PFSK-1 (cell line): ENCODE data around the gene CHTOP.

ENCODE experiments used
- FOXP2 ChIP-seq: optimal IDR thresholded peaks from 2 replicates; pipeline ENCODE3; 2011; ENCODE audit warnings: borderline replicate concordance, control low read depth, inconsistent platforms; ENCODE audit not compliant: insufficient read depth; ENCODE audit errors: extremely low read length, extremely low read depth
- POLR2AphosphoS5 ChIP-seq: IDR thresholded peaks from 2 replicates; pipeline ENCODE4 v1.6.1; 2012; ENCODE audit warnings: low read depth, mild to moderate bottlenecking, control low read depth, low read length, moderate library complexity
- SIN3A ChIP-seq: IDR thresholded peaks from 2 replicates; pipeline ENCODE4 v1.6.1; 2012; ENCODE audit warnings: mild to moderate bottlenecking, low read length, moderate library complexity, borderline replicate concordance; ENCODE audit not compliant: insufficient read depth
- TAF1 ChIP-seq: IDR thresholded peaks from 2 replicates; pipeline ENCODE4 v1.6.1; 2012; ENCODE audit warnings: low read length, control low read depth, borderline replicate concordance; ENCODE audit not compliant: insufficient read depth
- TF ChIP-seq, protein P1 (sequence below), 2 experiments: IDR thresholded peaks; 2 replicates each; pipeline versions ENCODE4 v1.6.1 to v1.8.0; 2011 to 2012; ENCODE audit warnings: low read depth in 2 of 2, low read length in 2 of 2, control low read depth in 1 of 2, inconsistent platforms in 1 of 2, mild to moderate bottlenecking in 1 of 2, moderate library complexity in 1 of 2; ENCODE audit not compliant: insufficient read depth in 1 of 2

The CHTOP gene

GRCh38 chr1:153683854-153684253 lies 50.0 kb downstream of the CHTOP start:
- TF ChIP-seq TAF1 (no peak), SIN3A (no peak), FOXP2 (no peak), POLR2AphosphoS5 (no peak)
- TF ChIP-seq, protein P1, sequence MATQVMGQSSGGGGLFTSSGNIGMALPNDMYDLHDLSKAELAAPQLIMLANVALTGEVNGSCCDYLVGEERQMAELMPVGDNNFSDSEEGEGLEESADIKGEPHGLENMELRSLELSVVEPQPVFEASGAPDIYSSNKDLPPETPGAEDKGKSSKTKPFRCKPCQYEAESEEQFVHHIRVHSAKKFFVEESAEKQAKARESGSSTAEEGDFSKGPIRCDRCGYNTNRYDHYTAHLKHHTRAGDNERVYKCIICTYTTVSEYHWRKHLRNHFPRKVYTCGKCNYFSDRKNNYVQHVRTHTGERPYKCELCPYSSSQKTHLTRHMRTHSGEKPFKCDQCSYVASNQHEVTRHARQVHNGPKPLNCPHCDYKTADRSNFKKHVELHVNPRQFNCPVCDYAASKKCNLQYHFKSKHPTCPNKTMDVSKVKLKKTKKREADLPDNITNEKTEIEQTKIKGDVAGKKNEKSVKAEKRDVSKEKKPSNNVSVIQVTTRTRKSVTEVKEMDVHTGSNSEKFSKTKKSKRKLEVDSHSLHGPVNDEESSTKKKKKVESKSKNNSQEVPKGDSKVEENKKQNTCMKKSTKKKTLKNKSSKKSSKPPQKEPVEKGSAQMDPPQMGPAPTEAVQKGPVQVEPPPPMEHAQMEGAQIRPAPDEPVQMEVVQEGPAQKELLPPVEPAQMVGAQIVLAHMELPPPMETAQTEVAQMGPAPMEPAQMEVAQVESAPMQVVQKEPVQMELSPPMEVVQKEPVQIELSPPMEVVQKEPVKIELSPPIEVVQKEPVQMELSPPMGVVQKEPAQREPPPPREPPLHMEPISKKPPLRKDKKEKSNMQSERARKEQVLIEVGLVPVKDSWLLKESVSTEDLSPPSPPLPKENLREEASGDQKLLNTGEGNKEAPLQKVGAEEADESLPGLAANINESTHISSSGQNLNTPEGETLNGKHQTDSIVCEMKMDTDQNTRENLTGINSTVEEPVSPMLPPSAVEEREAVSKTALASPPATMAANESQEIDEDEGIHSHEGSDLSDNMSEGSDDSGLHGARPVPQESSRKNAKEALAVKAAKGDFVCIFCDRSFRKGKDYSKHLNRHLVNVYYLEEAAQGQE (IDR thresholded peaks at IDR 0.05; ENCODE audit: insufficient read depth in 1 of 2, low read depth in 2 of 2, low read length in 2 of 2), result no peak

DNA sequence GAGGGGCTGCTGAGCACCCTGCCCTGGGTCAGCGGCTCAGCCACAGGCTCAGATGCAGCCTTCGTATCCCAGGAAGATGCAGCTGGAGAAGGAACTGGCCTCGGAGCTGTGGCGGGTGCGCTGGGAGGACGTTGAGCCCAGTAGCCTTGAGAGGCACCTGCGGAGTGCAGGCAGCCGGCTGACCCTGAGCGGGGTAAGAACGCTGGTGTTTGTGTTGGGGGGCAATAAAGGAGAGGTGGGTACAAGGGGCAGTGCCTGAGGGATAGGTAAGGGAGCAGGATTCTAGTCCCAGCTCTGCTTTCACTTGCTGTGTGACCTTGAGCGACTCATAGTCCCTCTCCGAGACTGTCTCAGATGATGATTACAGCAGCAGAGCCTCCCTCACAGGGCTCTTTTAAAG lies 51.0 kb downstream of the CHTOP start:
- no peak for TF ChIP-seq FOXP2
- TF ChIP-seq TAF1, result no peak
- TF ChIP-seq, protein P1 (IDR thresholded peaks at IDR 0.05; ENCODE audit: insufficient read depth in 1 of 2, low read depth in 2 of 2, low read length in 2 of 2), result no peak
- no peak for TF ChIP-seq POLR2AphosphoS5
- TF ChIP-seq SIN3A, result no peak

DNA sequence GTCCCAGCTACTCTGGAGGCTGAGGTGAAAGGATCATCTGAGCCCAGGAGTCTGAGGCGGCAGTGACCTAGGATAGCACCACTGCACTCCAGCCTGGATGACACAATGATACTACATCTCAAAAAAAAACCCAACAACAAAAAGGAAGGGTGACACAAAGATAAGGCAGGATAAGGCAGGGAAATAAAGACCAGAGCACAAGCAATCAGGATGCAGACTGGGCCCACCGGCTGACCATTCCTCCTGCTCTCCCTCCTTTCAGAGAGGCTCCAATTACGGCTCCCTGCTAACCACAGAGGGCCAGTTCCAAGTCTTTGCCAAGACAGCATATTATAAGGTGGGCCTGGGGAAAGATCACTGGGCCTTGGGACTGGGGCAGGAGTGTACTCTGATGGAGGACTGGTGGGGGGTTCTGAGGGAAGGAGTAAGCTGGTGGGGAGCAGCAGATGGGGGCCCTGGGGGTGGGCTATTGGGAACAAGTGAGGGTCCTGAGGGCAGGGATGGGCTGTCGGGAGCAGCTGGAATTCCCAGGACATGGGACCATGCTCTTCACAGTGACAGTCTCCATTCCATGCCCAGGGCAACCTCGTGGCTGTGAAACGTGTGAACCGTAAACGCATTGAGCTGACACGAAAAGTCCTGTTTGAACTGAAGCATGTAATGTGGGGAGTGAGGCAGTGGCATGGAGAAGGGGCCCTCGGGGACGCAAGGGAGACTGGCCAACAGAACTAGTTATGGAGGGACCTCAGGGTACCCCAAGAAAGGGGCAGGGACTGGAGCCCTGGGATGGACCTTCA lies 51.9 kb downstream of the CHTOP start:
- TF ChIP-seq FOXP2 (no peak), SIN3A (no peak), POLR2AphosphoS5 (no peak), TAF1 (no peak)
- TF ChIP-seq, protein P1 (IDR thresholded peaks at IDR 0.05; ENCODE audit: insufficient read depth in 1 of 2, low read depth in 2 of 2, low read length in 2 of 2), result no peak

GRCh38 chr1:153687346-153688125 lies 53.7 kb downstream of the CHTOP start:
- TF ChIP-seq TAF1 (no peak), POLR2AphosphoS5 (no peak), FOXP2 (no peak), SIN3A (no peak)
- TF ChIP-seq, protein P1 (IDR thresholded peaks at IDR 0.05; ENCODE audit: insufficient read depth in 1 of 2, low read depth in 2 of 2, low read length in 2 of 2), result no peak
